Keratinocyte (primary cell): ENCODE measurements around the gene PRSS23.

ENCODE experiments used
- EZH2 ChIP-seq: IDR thresholded peaks from one replicate; pipeline ENCODE4 v1.6.1; 2012; ENCODE audit warnings: inconsistent platforms, mild to moderate bottlenecking, low read length, moderate library complexity
- TF ChIP-seq, protein P1 (sequence below), 3 experiments: IDR thresholded peaks in 1 of 3; conservative IDR thresholded peaks in 1 of 3; optimal IDR thresholded peaks in 1 of 3; 2 replicates in 2 of 3; 3 replicates in 1 of 3; pipeline versions ENCODE3 to v1.5.1; 2011; ENCODE audit warnings: low read length in 3 of 3, mild to moderate bottlenecking in 3 of 3, moderate library complexity in 2 of 3, control low read depth in 1 of 3, inconsistent platforms in 1 of 3; ENCODE audit not compliant: insufficient read depth in 2 of 3; ENCODE audit errors: extremely low read depth in 1 of 3

DNA sequence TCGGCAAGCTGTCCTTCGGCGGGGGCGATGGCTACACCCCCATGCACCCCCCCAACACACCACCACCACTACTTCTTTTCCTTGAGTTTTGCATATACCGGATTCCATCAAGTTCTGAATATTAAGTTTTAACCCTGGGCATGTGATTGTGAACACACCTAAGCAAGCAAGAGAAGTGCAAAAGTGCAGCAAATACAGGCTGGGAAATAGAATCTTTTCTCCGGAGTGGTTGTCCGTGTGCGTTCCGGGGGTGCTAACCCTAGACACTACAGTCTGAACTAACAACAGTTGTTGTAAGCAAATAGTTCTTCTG, 574 bp downstream of the PRSS23 start:
- TF ChIP-seq, protein P1, sequence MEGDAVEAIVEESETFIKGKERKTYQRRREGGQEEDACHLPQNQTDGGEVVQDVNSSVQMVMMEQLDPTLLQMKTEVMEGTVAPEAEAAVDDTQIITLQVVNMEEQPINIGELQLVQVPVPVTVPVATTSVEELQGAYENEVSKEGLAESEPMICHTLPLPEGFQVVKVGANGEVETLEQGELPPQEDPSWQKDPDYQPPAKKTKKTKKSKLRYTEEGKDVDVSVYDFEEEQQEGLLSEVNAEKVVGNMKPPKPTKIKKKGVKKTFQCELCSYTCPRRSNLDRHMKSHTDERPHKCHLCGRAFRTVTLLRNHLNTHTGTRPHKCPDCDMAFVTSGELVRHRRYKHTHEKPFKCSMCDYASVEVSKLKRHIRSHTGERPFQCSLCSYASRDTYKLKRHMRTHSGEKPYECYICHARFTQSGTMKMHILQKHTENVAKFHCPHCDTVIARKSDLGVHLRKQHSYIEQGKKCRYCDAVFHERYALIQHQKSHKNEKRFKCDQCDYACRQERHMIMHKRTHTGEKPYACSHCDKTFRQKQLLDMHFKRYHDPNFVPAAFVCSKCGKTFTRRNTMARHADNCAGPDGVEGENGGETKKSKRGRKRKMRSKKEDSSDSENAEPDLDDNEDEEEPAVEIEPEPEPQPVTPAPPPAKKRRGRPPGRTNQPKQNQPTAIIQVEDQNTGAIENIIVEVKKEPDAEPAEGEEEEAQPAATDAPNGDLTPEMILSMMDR (optimal IDR thresholded peaks at IDR 0.05 in 1 of 3, IDR thresholded peaks at IDR 0.05 in 1 of 3, conservative IDR thresholded peaks at IDR 0.05 in 1 of 3; ENCODE audit: extremely low read depth in 1 of 3, insufficient read depth in 2 of 3, low read length in 3 of 3), result no peak
- no peak for TF ChIP-seq EZH2
